GM23338 (cell line): ENCODE data around the gene CPNE5. TPM values are rescaled to one million over a fixed set of nuclear protein-coding genes. Genes with fewer than 3 reads are reported as not detected.

Source experiments
- ATAC-seq: fragments of 200-7000 bp; cut with Tn5 transposase; 3 replicates; pipeline ENCODE4 v1.9.1; 2020
- DNase-seq: peaks from one replicate; pipeline ENCODE4 v3.0.0-alpha.2; 2015; ENCODE audit warnings: low spot score
- H2AFZ ChIP-seq: fragments of 200-600 bp; sonication (generic); 2 replicates; pipeline ENCODE4 v1.8.0; 2016; ENCODE audit warnings: antibody characterized with exemption, mild to moderate bottlenecking, moderate library complexity
- H3F3A ChIP-seq: fragments of 200-600 bp; sonication (generic); replicated peaks from 2 replicates; pipeline ENCODE4 v1.8.0; 2017; ENCODE audit warnings: antibody characterized with exemption, mixed run types, low read depth
- H3K27ac ChIP-seq: fragments of 200-600 bp; sonication (generic); 2 replicates; pipeline ENCODE4 v1.6.1; 2016; ENCODE audit warnings: low read depth
- H3K27me3 ChIP-seq: fragments of 200-600 bp; sonication (generic); 2 replicates; pipeline ENCODE4 v1.8.0; 2016; ENCODE audit warnings: mild to moderate bottlenecking, mixed run types, moderate library complexity; ENCODE audit not compliant: insufficient read depth
- H3K36me3 ChIP-seq: fragments of 200-600 bp; sonication (generic); 2 replicates; pipeline ENCODE4 v1.8.0; 2016; ENCODE audit warnings: mild to moderate bottlenecking; ENCODE audit not compliant: insufficient read depth
- H3K4me1 ChIP-seq: fragments of 200-600 bp; sonication (generic); 2 replicates; pipeline ENCODE4 v1.8.0; 2016; ENCODE audit warnings: mild to moderate bottlenecking, moderate library complexity; ENCODE audit not compliant: insufficient read depth
- H3K4me2 ChIP-seq: fragments of 200-600 bp; sonication (generic); 2 replicates; pipeline ENCODE4 v1.7.1; 2017; ENCODE audit warnings: mixed run types
- H3K4me3 ChIP-seq: fragments of 200-600 bp; sonication (generic); 2 replicates; pipeline ENCODE4 v1.6.1; 2016; ENCODE audit warnings: mixed run types
- H3K79me2 ChIP-seq: fragments of 200-600 bp; sonication (generic); replicated peaks from 2 replicates; pipeline ENCODE4 v1.8.0; 2017; ENCODE audit warnings: mild to moderate bottlenecking; ENCODE audit not compliant: insufficient read depth
- H3K9me2 ChIP-seq: fragments of 200-600 bp; sonication (generic); 2 replicates; pipeline ENCODE4 v1.8.0; 2017; ENCODE audit not compliant: insufficient read depth
- H4K20me1 ChIP-seq: fragments of 200-600 bp; sonication (generic); replicated peaks from 2 replicates; pipeline ENCODE4 v1.8.0; 2017; ENCODE audit warnings: mild to moderate bottlenecking; ENCODE audit not compliant: insufficient read depth
- H3K27ac Mint-ChIP-seq: 2 replicates; pipeline ENCODE4 v1.8.0; 2020; ENCODE audit warnings: inconsistent platforms, mild to moderate bottlenecking, moderate library complexity, mixed read lengths
- H3K27me3 Mint-ChIP-seq: 3 replicates; pipeline ENCODE4 v1.8.0; 2022; ENCODE audit warnings: low read depth, mild to moderate bottlenecking, moderate library complexity, mixed read lengths, inconsistent platforms; ENCODE audit not compliant: insufficient read depth, poor library complexity
- H3K36me3 Mint-ChIP-seq: 3 replicates; pipeline ENCODE4 v1.8.0; 2021; ENCODE audit warnings: low read depth, mild to moderate bottlenecking, inconsistent platforms, moderate library complexity, mixed read lengths
- H3K4me1 Mint-ChIP-seq: 3 replicates; pipeline ENCODE4 v1.8.0; 2020; ENCODE audit warnings: mild to moderate bottlenecking, inconsistent platforms, mixed read lengths
- H3K4me3 Mint-ChIP-seq: 3 replicates; pipeline ENCODE4 v1.8.0; 2021; ENCODE audit warnings: moderate library complexity, mild to moderate bottlenecking, inconsistent platforms, mixed read lengths
- H3K9me3 Mint-ChIP-seq: 3 replicates; pipeline ENCODE4 v1.8.0; 2020; ENCODE audit warnings: moderate library complexity, mild to moderate bottlenecking, inconsistent platforms, mixed read lengths
- ETS1 ChIP-seq: IDR thresholded peaks from 2 replicates; pipeline ENCODE4 v1.6.1; 2016; ENCODE audit warnings: antibody characterized with exemption
- EZH2 ChIP-seq: fragments of 200-600 bp; sonication (generic); IDR thresholded peaks from one replicate; pipeline ENCODE4 v1.8.0; 2017; ENCODE audit warnings: antibody characterized with exemption, mild to moderate bottlenecking, low read depth; ENCODE audit not compliant: unreplicated experiment
- EZH2phosphoT487 ChIP-seq: fragments of 200-600 bp; sonication (generic); IDR thresholded peaks from one replicate; pipeline ENCODE4 v1.8.1; 2018; ENCODE audit warnings: antibody characterized with exemption; ENCODE audit not compliant: unreplicated experiment
- NANOG ChIP-seq: IDR thresholded peaks from 2 replicates; pipeline ENCODE4 v1.6.1; 2016; ENCODE audit warnings: antibody characterized with exemption, borderline replicate concordance
- POLR2AphosphoS5 ChIP-seq: IDR thresholded peaks from 2 replicates; pipeline ENCODE4 v1.6.1; 2016; ENCODE audit warnings: antibody characterized with exemption, low read depth
- REST ChIP-seq: IDR thresholded peaks from one replicate; pipeline ENCODE4 v1.6.1; 2018; ENCODE audit warnings: antibody characterized with exemption; ENCODE audit not compliant: unreplicated experiment
- STAT1 ChIP-seq: IDR thresholded peaks from one replicate; pipeline ENCODE4 v1.6.1; 2016; ENCODE audit warnings: antibody characterized with exemption; ENCODE audit not compliant: unreplicated experiment
- ZNF114 ChIP-seq: fragments of 250-450 bp; sonication (Bioruptor Pico); IDR thresholded peaks from 2 replicates; pipeline ENCODE4 v1.5.0; 2020; ENCODE audit warnings: mild to moderate bottlenecking, moderate library complexity
- ZNF331 ChIP-seq: fragments of 250-450 bp; sonication (Bioruptor Pico); IDR thresholded peaks from 2 replicates; pipeline ENCODE4 v1.5.0; 2020; ENCODE audit warnings: low read depth, mild to moderate bottlenecking, moderate library complexity
- ZNF462 ChIP-seq: fragments of 250-450 bp; sonication (Bioruptor Pico); IDR thresholded peaks from 2 replicates; pipeline ENCODE4 v1.5.0; 2020; ENCODE audit warnings: mild to moderate bottlenecking, moderate library complexity
- polyA plus RNA-seq: library from polyadenylated mRNA; unstranded; fragments of >200 nt; fragmentation: Nextera tagmentation; extraction: Ambion mirVana; gene quantifications from 2 replicates; pipeline ENCODE4 v1.2.1, GENCODE V29; 2016
- total RNA-seq: library from RNA; depleted of rRNA; stranded (reverse); fragments of >200 nt; shearing (Covaris generic); gene quantifications from 2 replicates; pipeline ENCODE4 v1.2.3, GENCODE V29; 2014

CPNE5 gene
- total and polyA plus RNA-seq, 2 experiments from 2014 or later: 0.14 to 0.42 TPM

DNA sequence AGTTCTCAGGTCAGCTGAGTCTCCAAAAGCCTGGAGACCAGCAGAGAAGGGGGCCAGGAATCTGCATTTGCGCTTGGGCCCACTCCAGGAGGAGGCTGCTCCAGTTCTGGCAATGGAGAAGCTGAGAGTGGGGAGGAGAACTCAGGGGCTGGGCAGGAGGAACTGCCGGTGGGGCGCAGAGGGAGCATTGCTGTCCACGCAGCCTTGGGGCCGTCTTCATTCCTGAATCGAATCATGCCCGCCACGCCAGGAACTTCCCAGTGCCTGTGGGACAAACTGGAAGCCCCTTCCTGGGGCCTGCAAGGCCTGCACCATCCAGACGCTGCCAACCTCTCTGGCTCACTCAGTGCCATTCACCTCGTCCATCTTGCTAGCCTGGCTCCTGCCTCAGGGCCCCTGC, 124.7 kb downstream of the CPNE5 start (continued):
- TF ChIP-seq NANOG (no peak), REST (no peak), ZNF114 (CRISPR knock-in tag) (no peak)

GRCh38 chr6:36713846-36714245, 125.4 kb downstream of the CPNE5 start:
- H3K79me2 ChIP-seq: no peaks in the 10 kb centered on the region
- H3K36me3 Mint-ChIP-seq: no peaks in the 10 kb centered on the region
- ATAC-seq (no peak), DNase-seq (no peak)
- TF ChIP-seq POLR2AphosphoS5 (no peak), ZNF114 (CRISPR knock-in tag) (no peak)
- H3K27ac ChIP-seq: no peak overlapping the region
- no peaks in the 10 kb centered on the region for H3K4me1 Mint-ChIP-seq
- no peak overlapping the region for H3K27ac Mint-ChIP-seq
- no peak overlapping the region for H2AFZ ChIP-seq
- H3K9me3 Mint-ChIP-seq: no peaks in the 10 kb centered on the region
- no peaks in the 10 kb centered on the region for H3K36me3 ChIP-seq
- H3K4me3 Mint-ChIP-seq: no peak overlapping the region
- no peaks in the 10 kb centered on the region for H4K20me1 ChIP-seq
- no peaks in the 10 kb centered on the region for H3K4me1 ChIP-seq
- no peaks in the 10 kb centered on the region for H3K9me2 ChIP-seq
- H3K4me3 ChIP-seq: no peak overlapping the region
- no peaks in the 10 kb centered on the region for H3F3A ChIP-seq
- H3K27me3 ChIP-seq: no peaks in the 10 kb centered on the region
- H3K4me2 ChIP-seq: no peak overlapping the region
- H3K27me3 Mint-ChIP-seq: no peaks in the 10 kb centered on the region

DNA sequence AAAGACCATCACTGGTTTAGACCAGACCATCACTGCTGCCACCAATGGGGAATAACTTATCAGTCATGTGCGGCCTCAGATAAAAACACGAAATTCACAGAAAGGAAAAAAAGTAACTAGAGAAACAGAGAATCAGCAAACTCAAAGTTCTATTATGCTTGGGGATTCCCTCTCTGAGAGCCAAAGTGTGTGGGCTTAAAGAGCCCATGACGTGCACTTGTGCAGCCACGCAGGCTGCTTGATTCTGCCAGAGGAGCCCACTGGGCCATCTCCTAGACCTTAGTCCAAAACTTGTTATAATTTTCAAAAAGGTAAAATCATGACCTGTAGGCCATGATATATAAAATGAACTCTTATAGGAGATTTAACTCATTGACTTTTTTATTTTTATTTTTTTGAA, 126.4 kb downstream of the CPNE5 start:
- H4K20me1 ChIP-seq: no peaks in the 10 kb centered on the region
- H3K27me3 Mint-ChIP-seq: no peaks in the 10 kb centered on the region
- no peaks in the 10 kb centered on the region for H3K36me3 ChIP-seq
- H3K27ac ChIP-seq: no peak overlapping the region
- DNase-seq (no peak), ATAC-seq (no peak)
- no peak overlapping the region for H2AFZ ChIP-seq
- no peak overlapping the region for H3K4me3 ChIP-seq
- H3K9me2 ChIP-seq: no peaks in the 10 kb centered on the region
- H3K4me1 Mint-ChIP-seq: no peaks in the 10 kb centered on the region
- H3K4me2 ChIP-seq: no peak overlapping the region
- H3K27ac Mint-ChIP-seq: no peak overlapping the region
- no peaks in the 10 kb centered on the region for H3K9me3 Mint-ChIP-seq
- no peaks in the 10 kb centered on the region for H3K27me3 ChIP-seq
- H3K4me3 Mint-ChIP-seq: no peak overlapping the region
- no peaks in the 10 kb centered on the region for H3F3A ChIP-seq
- no peaks in the 10 kb centered on the region for H3K36me3 Mint-ChIP-seq
- no peaks in the 10 kb centered on the region for H3K79me2 ChIP-seq
- H3K4me1 ChIP-seq: no peaks in the 10 kb centered on the region
- TF ChIP-seq EZH2phosphoT487 (no peak), POLR2AphosphoS5 (no peak), ZNF114 (CRISPR knock-in tag) (no peak), NANOG (no peak), STAT1 (no peak), ZNF462 (CRISPR knock-in tag) (no peak), EZH2 (no peak), ZNF331 (CRISPR knock-in tag) (no peak), ETS1 (no peak)
